ENCODE measurements around the gene L3HYPDH. TPM values are rescaled to one million over a fixed set of nuclear protein-coding genes. Genes with fewer than 3 reads are reported as not detected.

L3HYPDH gene
- total and polyA plus RNA-seq, 2 of the 13 experiments (the other 11 are each of a cell fraction or from before 2014, with no cell fraction given): 30.5 to 36.6 TPM

DNA sequence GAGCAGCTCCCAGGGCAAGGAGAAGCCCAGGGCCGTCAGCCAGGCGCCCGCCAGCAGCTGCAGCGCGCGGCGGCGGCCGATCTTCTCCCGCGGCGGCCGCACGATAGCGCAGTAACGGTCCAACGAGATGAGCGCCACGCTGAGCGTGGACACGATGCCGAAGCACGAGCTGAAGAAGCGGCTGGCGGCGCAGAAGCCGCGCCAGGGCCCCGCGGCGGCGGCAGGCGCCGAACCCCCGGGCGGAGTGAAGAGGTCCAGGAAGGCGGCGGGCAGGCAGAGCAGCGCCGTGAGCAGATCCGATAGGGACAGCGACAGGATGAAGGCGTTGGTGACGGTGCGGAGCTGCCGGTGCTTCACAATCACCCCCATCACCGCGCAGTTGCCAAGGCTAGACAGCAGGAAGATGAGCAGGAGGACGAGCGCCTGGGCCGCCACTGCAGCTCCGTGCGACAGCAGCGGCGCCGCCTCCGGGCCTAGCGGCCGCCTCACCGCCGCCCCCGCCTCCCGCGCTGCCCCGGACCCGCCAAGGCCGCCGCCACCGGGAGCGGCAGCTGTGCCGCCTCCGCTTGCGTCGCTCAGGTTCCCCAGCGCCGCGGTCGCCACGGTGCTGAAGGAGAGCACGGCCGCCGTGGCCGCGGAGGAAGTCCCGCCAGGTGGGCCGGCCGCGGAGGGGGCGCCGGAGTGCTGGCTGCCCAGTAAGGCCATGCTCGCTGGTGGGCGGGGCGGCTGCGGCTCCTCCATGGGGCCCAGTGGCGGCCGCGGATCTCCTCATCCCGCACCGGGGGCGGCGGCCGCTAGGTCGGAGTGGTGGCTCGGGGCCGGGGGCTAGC is 19.5 kb downstream of the L3HYPDH start (continued):
- no peak for TF ChIP-seq GZF1 (CRISPR knock-in tag; IDR thresholded peaks at IDR 0.05)
- TF ChIP-seq, protein P1, sequence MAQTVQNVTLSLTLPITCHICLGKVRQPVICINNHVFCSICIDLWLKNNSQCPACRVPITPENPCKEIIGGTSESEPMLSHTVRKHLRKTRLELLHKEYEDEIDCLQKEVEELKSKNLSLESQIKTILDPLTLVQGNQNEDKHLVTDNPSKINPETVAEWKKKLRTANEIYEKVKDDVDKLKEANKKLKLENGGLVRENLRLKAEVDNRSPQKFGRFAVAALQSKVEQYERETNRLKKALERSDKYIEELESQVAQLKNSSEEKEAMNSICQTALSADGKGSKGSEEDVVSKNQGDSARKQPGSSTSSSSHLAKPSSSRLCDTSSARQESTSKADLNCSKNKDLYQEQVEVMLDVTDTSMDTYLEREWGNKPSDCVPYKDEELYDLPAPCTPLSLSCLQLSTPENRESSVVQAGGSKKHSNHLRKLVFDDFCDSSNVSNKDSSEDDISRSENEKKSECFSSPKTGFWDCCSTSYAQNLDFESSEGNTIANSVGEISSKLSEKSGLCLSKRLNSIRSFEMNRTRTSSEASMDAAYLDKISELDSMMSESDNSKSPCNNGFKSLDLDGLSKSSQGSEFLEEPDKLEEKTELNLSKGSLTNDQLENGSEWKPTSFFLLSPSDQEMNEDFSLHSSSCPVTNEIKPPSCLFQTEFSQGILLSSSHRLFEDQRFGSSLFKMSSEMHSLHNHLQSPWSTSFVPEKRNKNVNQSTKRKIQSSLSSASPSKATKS (CRISPR knock-in tag; IDR thresholded peaks at IDR 0.05): no peak
- no peak for TF ChIP-seq SCMH1 (CRISPR knock-in tag; IDR thresholded peaks at IDR 0.05; ENCODE audit: borderline replicate concordance)
- TF ChIP-seq ZFP36L2 (CRISPR knock-in tag; IDR thresholded peaks at IDR 0.05): no peak
- 0 out of 2 replicates have a peak, but pooled peaks have one; percentile 40 for TF ChIP-seq EEA1 (CRISPR knock-in tag; IDR thresholded peaks at IDR 0.05; ENCODE audit: borderline replicate concordance)
- 0 out of 2 replicates have a peak, but pooled peaks have one; percentile 33 for TF ChIP-seq ZSCAN29 (CRISPR knock-in tag; conservative IDR thresholded peaks at IDR 0.05)
- TF ChIP-seq FOSL2 (CRISPR knock-in tag; IDR thresholded peaks at IDR 0.05): no peak
- no peak for TF ChIP-seq PLRG1 (conservative IDR thresholded peaks at IDR 0.05)
- TF ChIP-seq, protein P2, sequence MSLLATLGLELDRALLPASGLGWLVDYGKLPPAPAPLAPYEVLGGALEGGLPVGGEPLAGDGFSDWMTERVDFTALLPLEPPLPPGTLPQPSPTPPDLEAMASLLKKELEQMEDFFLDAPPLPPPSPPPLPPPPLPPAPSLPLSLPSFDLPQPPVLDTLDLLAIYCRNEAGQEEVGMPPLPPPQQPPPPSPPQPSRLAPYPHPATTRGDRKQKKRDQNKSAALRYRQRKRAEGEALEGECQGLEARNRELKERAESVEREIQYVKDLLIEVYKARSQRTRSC (CRISPR knock-in tag; IDR thresholded peaks at IDR 0.05; ENCODE audit: low read depth): no peak
- no peak for TF ChIP-seq RNF2 (conservative IDR thresholded peaks at IDR 0.05; ENCODE audit: low read depth)
- TF ChIP-seq, protein P3, sequence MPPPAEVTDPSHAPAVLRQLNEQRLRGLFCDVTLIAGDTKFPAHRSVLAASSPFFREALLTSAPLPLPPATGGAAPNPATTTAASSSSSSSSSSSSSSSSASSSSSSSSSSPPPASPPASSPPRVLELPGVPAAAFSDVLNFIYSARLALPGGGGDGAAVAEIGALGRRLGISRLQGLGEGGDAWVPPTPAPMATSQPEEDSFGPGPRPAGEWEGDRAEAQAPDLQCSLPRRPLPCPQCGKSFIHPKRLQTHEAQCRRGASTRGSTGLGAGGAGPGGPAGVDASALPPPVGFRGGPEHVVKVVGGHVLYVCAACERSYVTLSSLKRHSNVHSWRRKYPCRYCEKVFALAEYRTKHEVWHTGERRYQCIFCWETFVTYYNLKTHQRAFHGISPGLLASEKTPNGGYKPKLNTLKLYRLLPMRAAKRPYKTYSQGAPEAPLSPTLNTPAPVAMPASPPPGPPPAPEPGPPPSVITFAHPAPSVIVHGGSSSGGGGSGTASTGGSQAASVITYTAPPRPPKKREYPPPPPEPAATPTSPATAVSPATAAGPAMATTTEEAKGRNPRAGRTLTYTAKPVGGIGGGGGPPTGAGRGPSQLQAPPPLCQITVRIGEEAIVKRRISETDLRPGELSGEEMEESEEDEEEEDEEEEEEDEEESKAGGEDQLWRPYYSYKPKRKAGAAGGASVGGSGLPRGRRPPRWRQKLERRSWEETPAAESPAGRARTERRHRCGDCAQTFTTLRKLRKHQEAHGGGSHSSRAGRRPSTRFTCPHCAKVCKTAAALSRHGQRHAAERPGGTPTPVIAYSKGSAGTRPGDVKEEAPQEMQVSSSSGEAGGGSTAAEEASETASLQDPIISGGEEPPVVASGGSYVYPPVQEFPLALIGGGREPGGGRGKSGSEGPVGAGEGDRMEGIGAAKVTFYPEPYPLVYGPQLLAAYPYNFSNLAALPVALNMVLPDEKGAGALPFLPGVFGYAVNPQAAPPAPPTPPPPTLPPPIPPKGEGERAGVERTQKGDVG (CRISPR knock-in tag; IDR thresholded peaks at IDR 0.05; ENCODE audit: borderline replicate concordance): no peak
- no peak for TF ChIP-seq ZNF224 (CRISPR knock-in tag; IDR thresholded peaks at IDR 0.05)
- 0 out of 2 replicates have a peak, but pooled peaks have one; percentile 56 for TF ChIP-seq ZSCAN20 (CRISPR knock-in tag; IDR thresholded peaks at IDR 0.05; ENCODE audit: borderline replicate concordance)
- TF ChIP-seq YY1 (IDR thresholded peaks at IDR 0.05; ENCODE audit: insufficient read depth, insufficient replicate concordance, low read depth, low read length): no peak
- TF ChIP-seq, protein P4, sequence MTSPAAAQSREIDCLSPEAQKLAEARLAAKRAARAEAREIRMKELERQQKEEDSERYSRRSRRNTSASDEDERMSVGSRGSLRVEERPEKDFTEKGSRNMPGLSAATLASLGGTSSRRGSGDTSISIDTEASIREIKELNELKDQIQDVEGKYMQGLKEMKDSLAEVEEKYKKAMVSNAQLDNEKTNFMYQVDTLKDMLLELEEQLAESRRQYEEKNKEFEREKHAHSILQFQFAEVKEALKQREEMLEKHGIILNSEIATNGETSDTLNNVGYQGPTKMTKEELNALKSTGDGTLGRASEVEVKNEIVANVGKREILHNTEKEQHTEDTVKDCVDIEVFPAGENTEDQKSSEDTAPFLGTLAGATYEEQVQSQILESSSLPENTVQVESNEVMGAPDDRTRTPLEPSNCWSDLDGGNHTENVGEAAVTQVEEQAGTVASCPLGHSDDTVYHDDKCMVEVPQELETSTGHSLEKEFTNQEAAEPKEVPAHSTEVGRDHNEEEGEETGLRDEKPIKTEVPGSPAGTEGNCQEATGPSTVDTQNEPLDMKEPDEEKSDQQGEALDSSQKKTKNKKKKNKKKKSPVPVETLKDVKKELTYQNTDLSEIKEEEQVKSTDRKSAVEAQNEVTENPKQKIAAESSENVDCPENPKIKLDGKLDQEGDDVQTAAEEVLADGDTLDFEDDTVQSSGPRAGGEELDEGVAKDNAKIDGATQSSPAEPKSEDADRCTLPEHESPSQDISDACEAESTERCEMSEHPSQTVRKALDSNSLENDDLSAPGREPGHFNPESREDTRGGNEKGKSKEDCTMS (CRISPR knock-in tag; conservative IDR thresholded peaks at IDR 0.05): no peak
- 0 out of 2 replicates have a peak, but pooled peaks have one; percentile 44 for TF ChIP-seq ZNF678 (CRISPR knock-in tag; IDR thresholded peaks at IDR 0.05)
- no peak; the same call in 1 of the 2 replicates for TF ChIP-seq KMT2B (CRISPR knock-in tag; IDR thresholded peaks at IDR 0.05)
